Caco-2 (cell line): Measurements from ENCODE around the gene IMPACT. TPM values are rescaled to one million over a fixed set of nuclear protein-coding genes. Genes with fewer than 3 reads are reported as not detected.

Source experiments
- BruUV-seq: library from RNA; stranded (reverse); fragments of 400-500 nt; replicated peaks from 2 replicates; lab custom pipeline; 2021; lab: Mats Ljungman, UMichigan
- CTCF ChIA-PET: fragments of 300-600 bp; sonication (Branson Sonifier 250); formaldehyde crosslinking; loops from one replicate; lab custom pipeline; 2022; ENCODE audit warnings: antibody characterized with exemption; lab: Charles Lee
- POLR2A ChIA-PET: fragments of 300-600 bp; sonication (Branson Sonifier 250); formaldehyde crosslinking; loops from one replicate; lab custom pipeline; 2022; ENCODE audit warnings: antibody characterized with exemption; lab: Charles Lee
- DNase-seq, 2 experiments: peaks; one replicate each; pipeline versions ENCODE4 v3.0.0 to v3.0.0-alpha.2; 2020 to 2022
- H3K27me3 ChIP-seq: replicated peaks from 2 replicates; pipeline ENCODE4 v1.6.0; 2011; ENCODE audit warnings: low read length; ENCODE audit not compliant: control insufficient read depth, insufficient read depth
- H3K36me3 ChIP-seq: 2 replicates; pipeline ENCODE4 v1.5.1; 2011; ENCODE audit warnings: low read length; ENCODE audit not compliant: control insufficient read depth, insufficient read depth
- H3K4me1 ChIP-seq: fragments of 250-450 bp; sonication (Bioruptor Pico); 2 replicates; pipeline ENCODE4 v1.5.1; 2020; ENCODE audit warnings: mild to moderate bottlenecking
- H3K4me3 ChIP-seq: 2 replicates; pipeline ENCODE4 v1.5.1; 2011; ENCODE audit warnings: low read depth, mild to moderate bottlenecking, control low read depth, low read length
- H3K9me3 ChIP-seq: fragments of 250-450 bp; sonication (Bioruptor Pico); 2 replicates; pipeline ENCODE4 v1.5.1; 2020; ENCODE audit warnings: mild to moderate bottlenecking, moderate library complexity
- H3K27ac Mint-ChIP-seq: one replicate; pipeline ENCODE4 v1.8.0; 2022; ENCODE audit warnings: mixed read lengths; ENCODE audit not compliant: unreplicated experiment
- H3K27me3 Mint-ChIP-seq: one replicate; pipeline ENCODE4 v1.8.0; 2022; ENCODE audit warnings: mixed read lengths; ENCODE audit not compliant: insufficient read depth, unreplicated experiment
- H3K36me3 Mint-ChIP-seq: one replicate; pipeline ENCODE4 v1.8.0; 2022; ENCODE audit warnings: mild to moderate bottlenecking, mixed read lengths; ENCODE audit not compliant: insufficient read depth, unreplicated experiment
- H3K4me1 Mint-ChIP-seq: one replicate; pipeline ENCODE4 v1.8.0; 2022; ENCODE audit warnings: low read depth, mixed read lengths; ENCODE audit not compliant: unreplicated experiment
- H3K4me3 Mint-ChIP-seq: one replicate; pipeline ENCODE4 v1.8.0; 2022; ENCODE audit warnings: mild to moderate bottlenecking, moderate library complexity, mixed read lengths; ENCODE audit not compliant: unreplicated experiment
- H3K9me3 Mint-ChIP-seq: one replicate; pipeline ENCODE4 v1.8.0; 2022; ENCODE audit warnings: mixed read lengths; ENCODE audit not compliant: unreplicated experiment
- intact Hi-C: fragments of 100-400 bp; cut with micrococcal nuclease; formaldehyde crosslinking; loops from one replicate; pipeline ENCODE4 v1.10.0; 2022; ENCODE audit not compliant: unreplicated experiment
- total RNA-seq: library from RNA; stranded (reverse); gene quantifications from 2 replicates; pipeline ENCODE4 v1.2.3, GENCODE V29; 2022
- TF ChIP-seq, protein P1 (sequence below), 2 experiments: fragments of 200-600 bp in 1 of 2; IDR thresholded peaks; 1 replicate in 1 of 2; 2 replicates in 1 of 2; pipeline versions ENCODE4 v1.5.1 to v1.8.0; 2011 to 2022; ENCODE audit warnings: antibody characterized with exemption in 1 of 2, control low read depth in 1 of 2, inconsistent platforms in 1 of 2, low read depth in 1 of 2, low read length in 1 of 2, mild to moderate bottlenecking in 1 of 2, moderate library complexity in 1 of 2; ENCODE audit not compliant: insufficient read depth in 1 of 2, severe bottlenecking in 1 of 2, unreplicated experiment in 1 of 2

The IMPACT gene
- total RNA-seq, 1 experiment from 2014 or later, result 20.6 TPM

DNA sequence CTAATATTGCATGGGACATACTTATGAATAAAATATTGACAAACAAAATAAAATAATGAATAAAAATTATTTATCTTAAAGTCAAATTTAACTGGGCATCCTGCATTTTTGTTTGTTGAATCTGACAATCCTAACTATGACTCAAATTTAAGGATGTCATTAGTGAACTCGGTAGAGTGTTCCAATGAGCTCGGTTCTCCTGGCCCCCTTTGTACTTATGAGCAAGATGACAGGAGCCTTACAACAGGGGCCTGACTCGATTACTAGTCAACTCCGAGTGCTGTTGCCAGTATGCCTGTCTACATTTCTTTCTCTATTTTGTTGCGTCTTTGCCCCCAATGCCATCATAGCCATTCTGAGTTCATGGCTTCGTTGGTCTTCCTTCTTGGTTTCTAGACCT lies 74.3 kb downstream of the IMPACT start:
- CTCF ChIA-PET, result no interaction called here
- no peaks in the 10 kb centered on the region for H3K36me3 Mint-ChIP-seq
- peak overlapping the region; percentile 21 for H3K4me3 Mint-ChIP-seq

GRCh38 chr18:24502667-24503523 lies 76.4 kb downstream of the IMPACT start:
- no peak overlapping the region for H3K4me3 Mint-ChIP-seq
- no TSS peak for BruUV-seq
- no peaks in the 10 kb centered on the region for H3K36me3 Mint-ChIP-seq
- H3K4me3 ChIP-seq, result no peak overlapping the region
- CTCF ChIA-PET, result interaction anchor here (1.0 kb wide), 2 partner anchors 11 to 14 kb away, joined by 3 to 4 read pairs; no protein-coding TSS in a partner anchor
- peaks cover 13% of the 10 kb centered on the region for H3K4me1 ChIP-seq
- H3K27me3 Mint-ChIP-seq, result no peaks in the 10 kb centered on the region
- DNase-seq, result peak; percentile 39 to 40
- H3K4me1 Mint-ChIP-seq, result peaks cover 13% of the 10 kb centered on the region
- H3K9me3 Mint-ChIP-seq, result peaks cover 15% of the 10 kb centered on the region
- H3K27ac Mint-ChIP-seq, result no peak overlapping the region
- intact Hi-C loops, result no loop called here
- TF ChIP-seq, protein P1, sequence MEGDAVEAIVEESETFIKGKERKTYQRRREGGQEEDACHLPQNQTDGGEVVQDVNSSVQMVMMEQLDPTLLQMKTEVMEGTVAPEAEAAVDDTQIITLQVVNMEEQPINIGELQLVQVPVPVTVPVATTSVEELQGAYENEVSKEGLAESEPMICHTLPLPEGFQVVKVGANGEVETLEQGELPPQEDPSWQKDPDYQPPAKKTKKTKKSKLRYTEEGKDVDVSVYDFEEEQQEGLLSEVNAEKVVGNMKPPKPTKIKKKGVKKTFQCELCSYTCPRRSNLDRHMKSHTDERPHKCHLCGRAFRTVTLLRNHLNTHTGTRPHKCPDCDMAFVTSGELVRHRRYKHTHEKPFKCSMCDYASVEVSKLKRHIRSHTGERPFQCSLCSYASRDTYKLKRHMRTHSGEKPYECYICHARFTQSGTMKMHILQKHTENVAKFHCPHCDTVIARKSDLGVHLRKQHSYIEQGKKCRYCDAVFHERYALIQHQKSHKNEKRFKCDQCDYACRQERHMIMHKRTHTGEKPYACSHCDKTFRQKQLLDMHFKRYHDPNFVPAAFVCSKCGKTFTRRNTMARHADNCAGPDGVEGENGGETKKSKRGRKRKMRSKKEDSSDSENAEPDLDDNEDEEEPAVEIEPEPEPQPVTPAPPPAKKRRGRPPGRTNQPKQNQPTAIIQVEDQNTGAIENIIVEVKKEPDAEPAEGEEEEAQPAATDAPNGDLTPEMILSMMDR (IDR thresholded peaks at IDR 0.05; ENCODE audit: insufficient read depth in 1 of 2, low read depth in 1 of 2, low read length in 1 of 2, severe bottlenecking in 1 of 2, unreplicated experiment in 1 of 2), result no peak
- no peaks in the 10 kb centered on the region for H3K9me3 ChIP-seq
- no peaks in the 10 kb centered on the region for H3K27me3 ChIP-seq
- POLR2A ChIA-PET, result no interaction called here
- H3K36me3 ChIP-seq, result no peaks in the 10 kb centered on the region

More for the DNA sequence above, 74.3 kb downstream of the IMPACT start:
- no TSS peak for BruUV-seq
- Mint-ChIP-seq H3K27me3 (no peaks in the 10 kb centered on the region), H3K9me3 (peaks cover 15% of the 10 kb centered on the region), H3K27ac (peak overlapping the region; percentile 58), H3K4me1 (peaks cover 13% of the 10 kb centered on the region)
- no peaks in the 10 kb centered on the region for H3K27me3 ChIP-seq
- DNase-seq, result no peak
- intact Hi-C loops, result no loop called here
- TF ChIP-seq, protein P1 (IDR thresholded peaks at IDR 0.05; ENCODE audit: insufficient read depth in 1 of 2, low read depth in 1 of 2, low read length in 1 of 2, severe bottlenecking in 1 of 2, unreplicated experiment in 1 of 2), result no peak
- H3K4me1 ChIP-seq, result peaks cover 13% of the 10 kb centered on the region
- no peaks in the 10 kb centered on the region for H3K9me3 ChIP-seq
- no peak overlapping the region for H3K4me3 ChIP-seq
- POLR2A ChIA-PET, result no interaction called here
- H3K36me3 ChIP-seq, result no peaks in the 10 kb centered on the region

Other genes with a start within 250 kb of the IMPACT start
- 15.7 and 15.9 TPM in 2 replicates for gene OSBPL1A, start 28.8 kb upstream of the IMPACT start, total RNA-seq
- gene HRH4, start 34.0 kb downstream of the IMPACT start, total RNA-seq, result not detected in 2 replicates